ENCODE results near the gene ACER1.
"Not testable (repeated sequence)": the region's sequence is repeated elsewhere in the genome, so short reads cannot be mapped to it uniquely, and the experiment has no call there.

ACER1 gene

GRCh38 chr19:6286676-6287075 is 46.7 kb downstream of the ACER1 start:
- no peak for DNase-seq

- DNase-seq, result not testable (repeated sequence)
Measured at GRCh38 chr19:6282393-6282792, 51.0 kb downstream of the ACER1 start.

GRCh38 chr19:6279931-6280591 is 53.4 kb downstream of the ACER1 start, which contains the start of gene MLLT1:
TSS of gene MLLT1 (minus strand) at chr19:6279975. CDS start at chr19:6279784, 191 bp downstream.
- peak; percentile 97 for DNase-seq

GRCh38 chr19:6279620-6279930 is 53.8 kb downstream of the ACER1 start:
- DNase-seq, result no peak

GRCh38 chr19:6278740-6279619 is 54.4 kb downstream of the ACER1 start:
- peak; percentile 9 to 15 for DNase-seq

GRCh38 chr19:6278051-6278450 is 55.4 kb downstream of the ACER1 start:
- DNase-seq, result no peak

GRCh38 chr19:6276447-6276846 is 57.0 kb downstream of the ACER1 start:
- no peak for DNase-seq

- no peak for DNase-seq
Measured at GRCh38 chr19:6275170-6275744, 58.2 kb downstream of the ACER1 start.

GRCh38 chr19:6274756-6275155 is 58.7 kb downstream of the ACER1 start:
- DNase-seq, result no peak

- no peak for DNase-seq
Measured at GRCh38 chr19:6273701-6274601, 59.5 kb downstream of the ACER1 start.

- no peak for DNase-seq
Measured at GRCh38 chr19:6272913-6273600, 60.4 kb downstream of the ACER1 start.

GRCh38 chr19:6272411-6272791 is 61.0 kb downstream of the ACER1 start:
- DNase-seq, result no peak

- DNase-seq, result no peak
Measured at GRCh38 chr19:6271721-6272410, 61.5 kb downstream of the ACER1 start.

- no peak for DNase-seq
Measured at GRCh38 chr19:6271251-6271650, 62.2 kb downstream of the ACER1 start.

GRCh38 chr19:6270822-6271221 is 62.6 kb downstream of the ACER1 start:
- no peak for DNase-seq

- DNase-seq, result no peak
Measured at GRCh38 chr19:6270076-6270745, 63.2 kb downstream of the ACER1 start.

GRCh38 chr19:6269101-6269886 is 64.1 kb downstream of the ACER1 start:
- no peak for DNase-seq

- no peak for DNase-seq
Measured at GRCh38 chr19:6268382-6268771, 65.0 kb downstream of the ACER1 start.

- no peak for DNase-seq
Measured at GRCh38 chr19:6267552-6268381, 65.6 kb downstream of the ACER1 start.
